ENCODE measurements around the gene EGFL7.

The EGFL7 gene

DNA sequence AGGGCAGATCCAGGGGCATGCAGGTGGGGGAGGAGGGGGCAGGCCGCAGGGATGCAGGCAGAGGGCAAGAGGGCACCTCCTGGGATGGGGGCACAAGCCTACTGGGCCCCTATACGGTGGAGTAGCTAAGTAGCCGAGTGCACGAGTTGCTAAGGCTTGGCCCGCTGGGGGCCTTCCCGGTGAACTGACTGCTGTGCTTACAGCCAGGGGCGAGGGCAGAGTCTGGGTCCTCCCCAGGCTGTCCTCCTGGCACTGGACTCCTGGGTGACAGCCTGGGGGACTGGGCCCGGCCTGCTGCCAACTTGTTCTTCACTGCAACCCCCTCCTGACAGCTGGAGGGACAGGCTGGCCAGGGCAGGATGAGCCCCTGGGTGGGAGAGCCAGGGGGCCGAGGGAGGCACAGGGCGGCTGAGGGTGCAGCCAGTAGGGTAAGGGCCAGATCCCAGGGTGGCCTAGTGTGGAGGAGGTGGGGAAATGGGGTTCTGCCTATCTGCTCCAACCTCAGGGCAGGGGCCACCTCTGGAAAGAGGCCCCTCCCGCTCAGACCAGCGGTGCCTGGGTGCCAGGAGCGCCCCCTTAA is 1.7 kb upstream of the EGFL7 start:
- no peaks in the 10 kb centered on the region for H3K4me1 ChIP-seq (ENCODE audit: control insufficient read depth, insufficient read depth, low read length)
- H3K36me3 ChIP-seq (ENCODE audit: control insufficient read depth in 2 of 2, insufficient read depth in 1 of 2, low read length in 2 of 2) = no peaks in the 10 kb centered on the region
- TF ChIP-seq GLIS1 (tag by site-specific recombination; IDR thresholded peaks at IDR 0.05) (peak; percentile 18; the same call in 1 of the 2 replicates), TRIM28 (IDR thresholded peaks at IDR 0.05; ENCODE audit: borderline replicate concordance, low read length) (no peak), ZBTB8A (tag by site-specific recombination; IDR thresholded peaks at IDR 0.05) (no peak), ZNF19 (tag by site-specific recombination; IDR thresholded peaks at IDR 0.05; ENCODE audit: low read depth) (no peak), BCL11A (tag by site-specific recombination; IDR thresholded peaks at IDR 0.05; ENCODE audit: low read depth) (0 out of 2 replicates have a peak, but pooled peaks have one; percentile 9), GLIS2 (tag by site-specific recombination; IDR thresholded peaks at IDR 0.05) (peak; percentile 68), ZNF184 (tag by site-specific recombination; IDR thresholded peaks at IDR 0.05) (no peak), ZIC2 (tag by site-specific recombination; IDR thresholded peaks at IDR 0.05) (peak; percentile 40)
- no peak overlapping the region for H3K4me3 ChIP-seq (ENCODE audit: low read depth, low read length)
- no peaks in the 10 kb centered on the region for H3K9me3 ChIP-seq (ENCODE audit: control insufficient read depth, insufficient read depth, low read depth, low read length)
- POLR2A ChIA-PET = interaction anchor here (1.2 kb wide), 1 partner anchor 67 kb away, joined by 3 read pairs; no protein-coding TSS in a partner anchor
- CTCF ChIA-PET = interaction anchor here (1.5 kb wide), 1 partner anchor 13 kb away, joined by 3 read pairs; no protein-coding TSS in a partner anchor
- H3K27ac ChIP-seq (ENCODE audit: extremely low read depth, low read depth, low read length) = no peak overlapping the region

DNA sequence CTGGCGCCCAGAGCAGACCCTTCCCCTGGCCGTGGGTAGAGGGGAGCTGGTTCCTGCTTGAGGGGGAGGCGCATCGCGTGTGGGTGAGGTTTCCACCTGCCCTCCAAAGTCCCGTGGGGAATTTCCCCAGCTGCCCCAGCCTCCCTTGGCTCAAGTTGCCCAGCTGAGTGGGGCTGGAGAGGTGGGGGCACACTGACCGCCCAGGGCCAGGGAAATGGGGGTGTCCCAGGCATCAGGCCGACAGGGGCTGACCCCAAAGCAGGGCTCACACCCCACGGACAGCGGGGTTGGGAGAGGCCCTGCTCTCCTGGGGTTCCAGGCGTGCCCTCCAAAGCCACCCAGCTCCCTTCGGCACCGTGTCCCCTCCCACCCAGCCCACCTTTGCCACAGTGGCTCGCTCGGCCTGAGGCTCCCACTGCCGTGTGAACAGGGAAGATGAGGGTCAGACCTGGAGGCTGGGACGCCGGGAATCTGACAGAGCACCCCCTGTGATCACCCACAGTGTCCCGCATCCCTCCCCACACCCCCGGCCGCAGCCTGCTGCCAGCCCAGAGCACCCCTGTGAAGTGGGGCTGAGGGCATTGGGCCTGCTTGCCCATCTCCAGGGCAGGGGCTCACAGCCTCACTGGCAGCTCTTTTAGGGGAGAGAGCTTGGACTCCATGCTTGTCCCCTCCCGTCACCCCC is 933 bp upstream of the EGFL7 start:
- ChIA-PET POLR2A (interaction anchor here (1.2 kb wide), 1 partner anchor 66 kb away, joined by 3 read pairs; no protein-coding TSS in a partner anchor), CTCF (interaction anchor here (0.6 to 1.5 kb wide), 3 partner anchors 14 to 30 kb away, joined by 3 read pairs; no protein-coding TSS in a partner anchor)
- Histone ChIP-seq H3K9me3 (ENCODE audit: control insufficient read depth, insufficient read depth, low read depth, low read length) (no peaks in the 10 kb centered on the region), H3K36me3 (ENCODE audit: control insufficient read depth in 2 of 2, insufficient read depth in 1 of 2, low read length in 2 of 2) (no peaks in the 10 kb centered on the region), H3K4me3 (ENCODE audit: low read depth, low read length) (no peak overlapping the region), H3K27ac (ENCODE audit: extremely low read depth, low read depth, low read length) (no peak overlapping the region), H3K4me1 (ENCODE audit: control insufficient read depth, insufficient read depth, low read length) (no peaks in the 10 kb centered on the region)
- TF ChIP-seq ZFHX2 (tag by site-specific recombination; conservative IDR thresholded peaks at IDR 0.05) = peak; percentile 32; the same call in 1 of the 2 replicates
- no peak for TF ChIP-seq ZNF112 (tag by site-specific recombination; IDR thresholded peaks at IDR 0.05)

GRCh38 chr9:136662326-136662655 is 425 bp upstream of the EGFL7 start:
- no peaks in the 10 kb centered on the region for H3K36me3 ChIP-seq (ENCODE audit: control insufficient read depth in 2 of 2, insufficient read depth in 1 of 2, low read length in 2 of 2)
- POLR2A ChIA-PET = no interaction called here
- H3K4me3 ChIP-seq (ENCODE audit: low read depth, low read length) = no peak overlapping the region
- CTCF ChIA-PET = interaction anchor here (0.6 to 1.5 kb wide), 2 partner anchors 14 to 21 kb away, joined by 3 read pairs; no protein-coding TSS in a partner anchor
- TF ChIP-seq GLIS2 (tag by site-specific recombination; IDR thresholded peaks at IDR 0.05) (0 out of 2 replicates have a peak, but pooled peaks have one; percentile 19), ZNF169 (tag by site-specific recombination; IDR thresholded peaks at IDR 0.05) (no peak), ZBTB8A (tag by site-specific recombination; IDR thresholded peaks at IDR 0.05) (no peak)
- H3K27ac ChIP-seq (ENCODE audit: extremely low read depth, low read depth, low read length) = no peak overlapping the region
- H3K4me1 ChIP-seq (ENCODE audit: control insufficient read depth, insufficient read depth, low read length) = no peaks in the 10 kb centered on the region
- no peaks in the 10 kb centered on the region for H3K9me3 ChIP-seq (ENCODE audit: control insufficient read depth, insufficient read depth, low read depth, low read length)

DNA sequence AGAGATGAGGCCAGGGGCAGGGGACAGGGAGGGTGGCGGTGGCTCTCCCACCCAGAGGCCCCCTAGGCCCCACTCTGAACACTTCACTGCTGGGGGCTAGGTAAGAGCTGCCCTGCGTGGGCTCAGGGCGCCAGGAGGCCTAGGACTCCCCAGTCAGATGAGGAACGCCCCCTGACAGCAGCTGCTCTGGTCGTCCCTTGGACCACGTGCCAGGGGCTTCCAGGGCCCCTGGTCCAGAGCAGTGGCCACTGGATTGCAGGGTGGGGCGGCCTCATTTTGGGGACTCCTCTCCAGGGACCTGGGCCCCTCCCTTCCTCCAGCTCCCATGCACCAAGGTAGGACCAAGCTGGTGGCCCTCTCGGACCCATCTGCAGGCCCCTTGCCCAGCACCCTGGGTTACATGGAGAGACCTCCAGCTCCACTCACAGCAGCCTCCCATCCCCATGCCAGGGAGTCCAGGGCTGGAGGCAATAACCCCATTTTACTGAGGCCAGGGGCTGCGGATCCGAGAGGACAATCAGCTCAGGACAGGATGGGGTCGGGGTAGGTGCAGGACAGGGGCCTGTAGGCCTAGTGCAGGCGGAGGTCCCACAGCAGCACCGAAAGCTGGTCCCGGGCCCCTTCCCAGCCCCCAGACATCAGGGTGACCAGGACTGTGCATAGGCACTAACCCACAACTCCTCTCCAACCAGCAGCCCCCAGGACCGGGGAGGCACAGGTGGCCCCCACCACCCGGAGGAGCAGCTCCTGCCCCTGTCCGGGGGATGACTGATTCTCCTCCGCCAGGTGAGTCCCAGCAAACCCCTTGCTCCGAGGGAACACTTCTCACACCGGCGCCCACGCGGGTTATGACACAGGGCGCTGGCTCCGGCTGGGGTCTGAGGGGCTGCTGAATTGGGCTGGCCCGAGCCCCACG is 1.5 kb downstream of the EGFL7 start:
- CTCF ChIA-PET = interaction anchor here (0.7 to 1.5 kb wide), 7 partner anchors 16 to 176 kb away, joined by 3 to 9 read pairs (median 4); no protein-coding TSS in a partner anchor
- H3K9me3 ChIP-seq (ENCODE audit: control insufficient read depth, insufficient read depth, low read depth, low read length) = no peaks in the 10 kb centered on the region
- H3K4me1 ChIP-seq (ENCODE audit: control insufficient read depth, insufficient read depth, low read length) = no peaks in the 10 kb centered on the region
- H3K4me3 ChIP-seq (ENCODE audit: low read depth, low read length) = no peak overlapping the region
- POLR2A ChIA-PET = no interaction called here
- no peak overlapping the region for H3K27ac ChIP-seq (ENCODE audit: extremely low read depth, low read depth, low read length)
- H3K36me3 ChIP-seq (ENCODE audit: control insufficient read depth in 2 of 2, insufficient read depth in 1 of 2, low read length in 2 of 2) = no peaks in the 10 kb centered on the region
- TF ChIP-seq ZNF654 (tag by site-specific recombination; IDR thresholded peaks at IDR 0.05; ENCODE audit: low read depth) (no peak), BCL11B (tag by site-specific recombination; IDR thresholded peaks at IDR 0.05; ENCODE audit: low read depth) (no peak), ZFHX2 (tag by site-specific recombination; conservative IDR thresholded peaks at IDR 0.05) (no peak), ZNF701 (tag by site-specific recombination; IDR thresholded peaks at IDR 0.05) (no peak), ZNF274 (IDR thresholded peaks at IDR 0.05; ENCODE audit: low read length) (no peak), ZNF274 (tag by site-specific recombination; IDR thresholded peaks at IDR 0.05; ENCODE audit: borderline replicate concordance) (no peak), SP3 (tag by site-specific recombination; IDR thresholded peaks at IDR 0.05) (no peak), ZNF416 (tag by site-specific recombination; IDR thresholded peaks at IDR 0.05) (no peak), ZNF121 (tag by site-specific recombination; IDR thresholded peaks at IDR 0.05) (no peak), ZNF292 (tag by site-specific recombination; IDR thresholded peaks at IDR 0.05; ENCODE audit: borderline replicate concordance, low read depth) (no peak), ZEB2 (tag by site-specific recombination; IDR thresholded peaks at IDR 0.05) (no peak), ZNF169 (tag by site-specific recombination; IDR thresholded peaks at IDR 0.05) (no peak)
- TF ChIP-seq, protein P1, sequence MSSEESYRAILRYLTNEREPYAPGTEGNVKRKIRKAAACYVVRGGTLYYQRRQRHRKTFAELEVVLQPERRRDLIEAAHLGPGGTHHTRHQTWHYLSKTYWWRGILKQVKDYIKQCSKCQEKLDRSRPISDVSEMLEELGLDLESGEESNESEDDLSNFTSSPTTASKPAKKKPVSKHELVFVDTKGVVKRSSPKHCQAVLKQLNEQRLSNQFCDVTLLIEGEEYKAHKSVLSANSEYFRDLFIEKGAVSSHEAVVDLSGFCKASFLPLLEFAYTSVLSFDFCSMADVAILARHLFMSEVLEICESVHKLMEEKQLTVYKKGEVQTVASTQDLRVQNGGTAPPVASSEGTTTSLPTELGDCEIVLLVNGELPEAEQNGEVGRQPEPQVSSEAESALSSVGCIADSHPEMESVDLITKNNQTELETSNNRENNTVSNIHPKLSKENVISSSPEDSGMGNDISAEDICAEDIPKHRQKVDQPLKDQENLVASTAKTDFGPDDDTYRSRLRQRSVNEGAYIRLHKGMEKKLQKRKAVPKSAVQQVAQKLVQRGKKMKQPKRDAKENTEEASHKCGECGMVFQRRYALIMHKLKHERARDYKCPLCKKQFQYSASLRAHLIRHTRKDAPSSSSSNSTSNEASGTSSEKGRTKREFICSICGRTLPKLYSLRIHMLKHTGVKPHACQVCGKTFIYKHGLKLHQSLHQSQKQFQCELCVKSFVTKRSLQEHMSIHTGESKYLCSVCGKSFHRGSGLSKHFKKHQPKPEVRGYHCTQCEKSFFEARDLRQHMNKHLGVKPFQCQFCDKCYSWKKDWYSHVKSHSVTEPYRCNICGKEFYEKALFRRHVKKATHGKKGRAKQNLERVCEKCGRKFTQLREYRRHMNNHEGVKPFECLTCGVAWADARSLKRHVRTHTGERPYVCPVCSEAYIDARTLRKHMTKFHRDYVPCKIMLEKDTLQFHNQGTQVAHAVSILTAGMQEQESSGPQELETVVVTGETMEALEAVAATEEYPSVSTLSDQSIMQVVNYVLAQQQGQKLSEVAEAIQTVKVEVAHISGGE (tag by site-specific recombination; conservative IDR thresholded peaks at IDR 0.05; ENCODE audit: low read depth) = no peak

All from HEK293 (cell line).